Adipose tissue (tissue), 3 donors: ENCODE results near the gene TAC4. TPM values are rescaled to one million over a fixed set of nuclear protein-coding genes. Genes with fewer than 3 reads are reported as not detected.
"Not testable (repeated sequence)": the region's sequence is repeated elsewhere in the genome, so short reads cannot be mapped to it uniquely, and the experiment has no call there.

ENCODE experiments used
- H3K27ac ChIP-seq: one replicate; pipeline ENCODE4 v1.5.1; 2013; ENCODE audit warnings: low read depth, low read length
- WGBS, 3 donors: extraction: QIAGEN DNeasy Blood & Tissue Kit; methylation state at CpG; one replicate each; pipeline ENCODE4 v1.1.7; 2013; 5-methylcytosine and 5-hydroxymethylcytosine counted together
- polyA plus RNA-seq, 3 donors: library from polyadenylated mRNA; stranded (reverse); fragments of 200-250 nt; gene quantifications; one replicate each; pipeline ENCODE4 v1.2.3, GENCODE V29; 2013
- donor health status: healthy with polysubstance abuse.
- donor health status: Bipolar disorder and iron deficiency.
- donor health status: healthy.

The TAC4 gene
- polyA plus RNA-seq, 3 donors = not detected

DNA sequence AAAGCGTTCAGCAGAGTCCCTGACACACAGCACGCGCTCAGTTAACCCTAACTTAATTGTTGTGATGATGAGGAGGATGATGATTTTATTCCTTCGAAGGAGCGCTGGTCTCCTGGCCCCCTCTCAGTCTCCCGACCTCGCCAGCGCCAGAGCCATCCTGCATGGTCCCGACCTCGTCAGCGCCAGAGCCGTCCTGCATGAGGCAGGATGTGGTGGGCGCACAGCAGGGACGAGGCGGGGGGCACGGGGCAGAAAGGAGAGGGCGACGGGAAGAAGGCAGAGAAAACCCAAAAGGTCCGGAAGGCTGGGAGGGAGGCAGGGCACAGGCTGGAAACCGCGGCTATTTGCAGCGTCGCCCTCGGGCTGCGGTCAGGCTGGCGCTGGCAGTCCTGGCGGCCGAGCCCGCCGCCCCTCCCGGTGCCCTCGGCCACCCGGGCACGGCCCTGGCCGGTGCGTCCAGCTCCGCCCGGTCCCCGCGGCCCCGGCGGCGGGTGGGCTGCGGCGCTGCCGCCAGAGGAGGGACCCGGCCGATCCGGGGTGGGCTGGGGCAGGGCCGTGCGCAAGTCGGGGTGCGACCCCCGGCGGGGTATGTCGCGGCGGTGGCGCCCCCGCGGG is 3.0 kb upstream of the TAC4 start:
- no peak overlapping the region for H3K27ac ChIP-seq
- 2 to 7% (median 4%) methylated on average over 40 to 61 of the region's 61 CpGs for WGBS, 3 donors

DNA sequence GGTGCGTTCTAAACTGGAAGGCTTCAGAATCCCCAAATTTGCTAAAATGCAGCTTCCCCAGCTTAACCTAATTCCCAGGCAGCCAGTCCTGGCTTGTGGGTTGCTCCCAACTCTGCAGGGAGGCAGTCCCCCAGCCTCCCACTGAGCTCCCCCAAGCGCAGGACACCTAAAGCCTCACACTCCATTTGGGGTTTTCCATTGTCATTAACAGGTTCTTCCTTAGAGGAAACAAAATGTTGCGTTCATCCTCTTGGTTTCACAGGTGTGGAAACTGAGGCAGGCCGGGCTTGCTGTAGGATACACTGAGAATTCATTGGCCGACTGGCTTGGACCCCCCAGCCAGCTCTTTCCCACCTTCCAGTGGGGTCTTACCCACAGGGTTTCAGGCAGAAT is 2.3 kb upstream of the TAC4 start:
- H3K27ac ChIP-seq = no peak overlapping the region
- WGBS, 3 donors = 85 to 94% (median 87%) methylated on average over 5 of the region's 5 CpGs

DNA sequence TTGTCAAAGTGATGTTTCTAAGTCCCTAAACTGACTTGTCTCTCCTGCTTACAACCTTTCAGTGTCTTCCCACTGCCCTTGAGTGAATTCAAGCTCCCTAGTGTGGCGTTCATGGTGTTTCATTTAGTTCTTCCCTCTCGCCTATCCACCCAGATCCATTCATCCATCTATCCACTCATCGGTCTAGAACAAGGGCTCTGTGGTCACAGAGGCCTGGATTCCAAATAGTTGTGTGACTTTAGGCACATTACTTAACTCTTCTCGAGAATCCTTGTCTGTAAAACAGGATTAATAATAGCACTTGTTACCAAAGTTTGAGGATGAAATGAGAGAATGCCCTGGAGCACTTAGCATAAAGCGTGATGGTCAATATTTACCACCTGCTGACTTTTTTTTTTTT is 870 bp upstream of the TAC4 start:
- no peak overlapping the region for H3K27ac ChIP-seq
- WGBS, 3 donors = 83 to 89% (median 84%) methylated on average over 5 of the region's 5 CpGs

DNA sequence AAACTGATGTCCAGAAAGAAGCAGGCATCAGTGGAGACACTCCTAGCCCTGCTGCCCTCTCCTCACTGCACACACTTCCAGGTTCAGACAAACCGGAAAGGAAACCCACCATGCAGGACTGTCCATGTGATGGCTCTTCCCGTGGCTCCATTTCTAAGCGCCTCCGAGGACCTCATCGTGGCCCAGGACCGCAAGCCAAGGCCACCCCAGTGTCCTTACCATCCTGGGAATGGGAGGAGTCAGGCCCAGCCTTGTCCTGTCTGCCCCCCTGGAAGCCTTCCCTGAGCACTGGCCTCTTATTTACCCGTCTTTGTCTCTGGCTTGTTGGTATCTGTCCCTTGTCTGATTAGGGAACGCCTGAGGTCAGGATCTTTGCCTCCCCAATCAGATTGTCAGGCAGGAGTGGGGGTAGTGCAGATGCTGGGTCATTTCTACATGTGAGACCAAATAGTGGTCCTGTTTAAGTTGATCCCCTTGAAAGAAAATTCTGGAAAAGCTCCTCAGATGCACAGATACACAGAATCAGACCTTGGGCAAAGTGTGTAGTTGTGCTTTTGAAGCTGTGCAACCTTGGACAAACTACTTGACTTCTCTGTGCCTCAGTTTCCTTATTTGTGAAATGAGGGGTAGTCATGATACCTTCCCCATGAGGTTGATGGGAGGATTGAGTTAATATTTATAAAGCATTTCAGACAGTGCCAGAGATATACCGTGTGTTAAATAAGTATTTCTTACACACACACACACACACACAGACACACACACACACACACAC is 744 bp downstream of the TAC4 start:
- WGBS, 3 donors = 73 to 82% (median 73%) methylated on average over 9 of the region's 9 CpGs
- no peak overlapping the region for H3K27ac ChIP-seq

DNA sequence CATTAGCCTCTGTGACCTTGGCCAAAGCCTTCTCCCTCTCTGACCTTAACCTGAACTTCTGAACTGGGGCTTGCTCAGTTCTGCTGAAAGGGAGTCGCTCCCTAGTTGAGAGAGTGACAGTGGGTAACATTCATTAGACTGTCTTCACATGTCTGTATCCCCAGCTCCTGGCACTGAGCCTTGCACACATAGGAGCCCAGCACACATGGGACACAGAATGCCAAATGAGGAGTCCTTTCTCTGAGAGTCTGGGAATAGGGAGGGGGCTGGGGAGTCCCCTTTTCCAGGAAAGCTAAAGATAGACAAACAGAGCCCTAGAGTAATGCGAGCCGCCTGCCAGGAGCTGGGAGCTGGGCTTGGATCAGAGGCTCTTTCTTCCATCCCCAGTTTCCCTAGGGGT is 2.5 kb downstream of the TAC4 start:
- H3K27ac ChIP-seq = no peak overlapping the region
- WGBS, 3 donors = 36 to 64% (median 57%) methylated on average over 3 of the region's 3 CpGs

DNA sequence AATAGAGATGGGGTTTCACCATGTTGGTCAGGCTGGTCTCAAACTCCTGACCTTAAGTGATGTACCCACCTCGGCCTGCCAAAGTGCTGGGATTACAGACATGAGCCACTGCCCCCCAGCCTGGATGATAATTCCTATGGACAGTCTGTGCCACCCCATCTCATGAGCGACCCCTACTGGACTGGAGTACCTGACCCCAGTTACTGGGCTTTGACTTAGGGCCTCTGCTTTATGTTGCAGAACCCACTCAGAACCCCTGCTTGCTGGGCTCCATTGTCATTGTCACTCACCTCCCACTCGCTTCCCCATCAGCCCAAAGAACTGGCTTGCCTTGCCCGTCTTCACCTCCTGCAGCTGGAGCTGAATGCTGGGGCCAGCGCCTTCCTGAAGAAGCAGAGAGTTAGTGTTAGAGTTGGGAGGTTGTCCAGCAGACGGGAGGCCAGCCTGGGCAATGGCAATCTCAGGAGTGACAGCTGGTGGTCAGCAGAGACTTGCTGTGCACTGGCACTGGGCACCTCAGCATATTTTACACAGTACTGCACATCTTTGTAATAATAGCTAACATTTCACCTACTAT is 4.0 kb downstream of the TAC4 start:
- no peak overlapping the region for H3K27ac ChIP-seq
- WGBS, 3 donors = 84 to 93% (median 91%) methylated on average over 6 of the region's 6 CpGs

DNA sequence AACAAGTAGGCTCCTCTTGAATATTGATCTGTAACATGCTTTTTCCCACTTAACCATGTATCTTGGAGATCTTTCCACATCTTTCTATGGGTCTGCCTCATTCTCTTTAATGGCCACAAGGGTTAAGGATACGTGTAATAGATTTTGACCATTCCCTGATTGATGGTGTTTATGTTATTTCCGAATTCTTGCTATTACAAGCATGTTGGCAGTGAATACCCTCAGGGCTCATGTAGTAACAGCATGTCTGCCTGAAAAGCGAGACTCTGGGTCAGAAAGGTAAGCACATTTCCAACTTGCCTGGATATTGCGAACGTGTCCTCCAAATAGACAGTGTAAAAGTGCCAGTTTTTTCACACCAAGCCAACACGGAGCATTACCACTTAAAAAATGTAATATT is 5.0 kb downstream of the TAC4 start:
- no peak overlapping the region for H3K27ac ChIP-seq
- 80 to 86% (median 80%) methylated on average over 6 of the region's 6 CpGs for WGBS, 3 donors

DNA sequence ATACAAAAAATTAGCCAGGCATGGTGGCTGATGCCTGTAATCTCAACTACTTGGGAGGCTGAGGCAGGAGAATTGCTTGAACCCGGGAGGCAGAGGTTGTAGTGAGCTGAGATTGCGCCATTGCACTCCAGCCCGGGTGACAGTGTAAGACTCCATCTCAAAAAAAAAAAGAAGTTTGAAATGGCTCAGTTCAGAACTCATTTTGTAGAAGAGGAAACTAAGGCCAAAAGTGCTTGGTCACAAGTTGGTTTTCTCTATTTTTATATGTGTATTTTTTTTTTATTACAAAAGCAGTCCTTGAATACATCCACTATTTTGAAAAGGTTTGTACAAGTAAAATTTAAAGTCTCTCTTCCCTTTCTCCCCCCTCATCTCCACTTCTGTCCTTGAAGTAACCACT is 5.5 kb downstream of the TAC4 start:
- WGBS, 3 donors = 47 to 79% (median 60%) methylated on average over 3 of the region's 3 CpGs
- H3K27ac ChIP-seq = no peak overlapping the region

DNA sequence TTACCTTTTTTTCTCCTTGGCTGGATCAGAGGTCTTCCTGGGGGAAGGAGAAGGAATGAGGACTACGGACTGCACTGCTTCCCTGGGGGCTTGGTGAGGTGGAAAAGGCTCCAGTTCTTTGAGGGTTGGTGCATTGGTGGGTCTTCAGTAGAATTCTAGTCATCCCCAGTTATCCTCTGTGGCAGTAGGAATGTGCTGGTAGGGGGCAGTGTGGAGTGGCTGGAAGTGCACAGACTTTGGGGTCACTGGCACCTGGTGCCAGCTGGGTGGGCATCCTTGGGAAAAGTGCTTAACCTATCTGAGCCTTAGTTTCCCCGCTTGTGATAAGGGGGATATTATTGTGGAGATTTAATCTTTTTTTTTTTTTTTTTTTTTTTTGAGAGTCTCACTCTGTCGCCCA is 6.3 kb downstream of the TAC4 start:
- no peak overlapping the region for H3K27ac ChIP-seq
- WGBS, 3 donors = 95 to 100% (median 98%) methylated on average over 2 to 3 of the region's 3 CpGs

DNA sequence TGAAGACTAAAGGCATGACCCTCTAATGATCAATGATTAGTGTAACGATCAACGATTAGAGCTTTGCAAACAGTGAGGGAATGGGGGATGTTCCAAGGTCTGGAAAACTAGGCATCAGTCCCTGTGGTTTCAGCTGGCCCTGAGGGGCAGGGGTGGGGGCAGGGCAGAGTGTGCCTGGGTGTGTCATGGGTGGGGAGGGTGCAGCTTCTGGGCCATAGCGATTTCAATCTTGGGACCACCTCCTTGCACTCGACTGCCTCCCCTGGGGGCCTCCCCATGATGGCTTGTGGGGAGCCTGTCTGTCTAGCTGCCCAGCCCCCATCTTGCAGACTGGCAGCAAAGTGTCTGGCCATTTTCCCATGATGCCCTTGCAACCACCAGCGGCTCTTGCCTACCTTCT is 8.4 kb downstream of the TAC4 start:
- no peak overlapping the region for H3K27ac ChIP-seq
- 40 to 72% (median 66%) methylated on average over 5 of the region's 5 CpGs for WGBS, 3 donors

DNA sequence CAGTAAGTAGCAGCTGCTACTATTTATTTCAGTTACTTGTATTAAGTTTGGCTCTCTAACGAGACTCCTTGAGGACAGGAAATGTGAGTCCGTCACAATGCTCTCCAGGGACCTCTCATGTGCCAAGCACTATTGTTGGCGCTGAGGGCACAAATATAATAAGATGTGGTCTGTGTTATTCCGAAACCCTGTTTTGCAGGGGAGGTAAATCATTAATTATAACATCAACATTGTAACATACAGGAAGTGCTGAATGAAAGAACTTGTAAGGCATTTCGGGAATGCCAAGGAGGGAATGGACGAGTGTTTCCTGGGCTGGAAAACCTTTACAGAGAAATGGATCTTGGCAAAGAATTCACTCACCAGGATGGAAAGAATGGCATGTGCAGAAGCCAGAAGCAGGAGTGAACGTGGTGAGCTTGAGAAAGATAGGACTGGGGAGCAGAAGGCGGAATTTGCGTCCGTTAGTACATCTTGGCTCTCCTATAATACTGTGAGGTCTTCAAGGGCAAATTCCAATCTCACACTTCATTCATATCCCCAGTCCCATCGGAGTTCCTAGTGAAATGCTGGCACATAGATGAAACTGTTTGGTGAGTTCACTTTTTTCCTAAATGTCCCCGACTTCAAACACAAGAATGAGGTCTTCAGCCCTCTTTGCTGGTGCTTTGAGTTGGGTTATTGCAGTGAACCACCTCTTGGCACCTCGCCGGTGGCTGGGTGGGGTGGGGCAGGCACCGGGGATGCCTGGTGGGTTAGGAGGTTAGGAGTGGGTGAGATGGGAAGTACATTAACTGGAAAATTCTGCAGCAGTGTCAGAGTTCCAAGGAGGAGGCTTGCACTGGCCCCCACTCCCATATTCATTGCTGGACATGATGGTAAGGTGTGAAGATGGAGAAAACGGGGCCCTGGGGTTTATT is 11.5 kb downstream of the TAC4 start:
- WGBS, 3 donors = 37 to 47% (median 41%) methylated on average over 16 of the region's 16 CpGs
- no peak overlapping the region for H3K27ac ChIP-seq

DNA sequence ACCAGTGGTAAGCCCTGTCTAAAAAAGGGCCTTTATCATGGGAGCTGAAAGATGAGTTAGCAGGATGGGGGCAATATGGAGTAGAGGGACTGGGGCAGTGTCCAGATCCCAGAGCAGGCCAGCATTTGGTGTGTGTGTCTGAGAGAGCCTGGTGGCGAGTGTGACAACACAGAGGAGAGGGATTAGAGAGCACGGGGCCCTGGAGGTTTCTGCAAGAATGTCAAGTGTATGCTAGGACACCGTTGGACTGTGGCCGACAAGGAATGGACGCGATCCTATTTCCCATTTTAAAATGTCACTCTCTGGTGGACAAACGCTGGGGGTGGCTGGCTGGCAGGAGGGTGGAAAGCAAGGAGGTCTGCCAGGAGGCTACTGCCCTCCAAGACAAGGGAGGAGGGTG is 12.4 kb downstream of the TAC4 start:
- 74 to 88% (median 84%) methylated on average over 7 of the region's 7 CpGs for WGBS, 3 donors
- no peak overlapping the region for H3K27ac ChIP-seq

DNA sequence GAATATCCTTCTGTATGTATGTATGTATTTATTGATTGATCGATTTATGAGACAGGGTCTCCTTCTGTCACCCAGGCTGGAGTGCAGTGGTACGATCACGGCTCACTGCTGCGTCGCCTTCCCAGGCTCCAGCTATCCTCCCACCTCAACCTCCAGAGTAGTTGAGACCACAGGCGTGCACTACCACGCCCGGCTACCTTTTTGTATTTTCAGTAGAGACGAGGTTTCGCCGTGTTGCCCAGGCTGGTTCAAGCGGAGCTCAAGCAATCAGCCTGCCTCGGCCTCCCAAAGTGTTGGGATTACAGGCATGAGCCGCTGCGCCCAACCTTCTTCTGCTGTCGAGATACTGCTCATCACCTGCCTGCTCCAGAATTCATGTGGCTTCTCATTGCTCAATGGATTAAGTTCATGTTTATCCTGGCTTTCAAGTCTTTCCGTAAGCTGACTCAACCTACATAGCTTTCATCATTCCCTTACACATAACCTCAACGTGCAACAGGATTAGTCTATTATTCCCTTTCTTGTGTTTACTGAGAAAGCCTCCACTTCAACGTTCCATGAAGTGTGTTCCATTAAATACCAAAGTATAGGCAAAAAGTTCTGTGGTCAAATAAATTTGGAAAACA is 13.6 kb downstream of the TAC4 start:
- no peak overlapping the region for H3K27ac ChIP-seq
- WGBS, 3 donors = 95% methylated on average over 19 of the region's 19 CpGs

DNA sequence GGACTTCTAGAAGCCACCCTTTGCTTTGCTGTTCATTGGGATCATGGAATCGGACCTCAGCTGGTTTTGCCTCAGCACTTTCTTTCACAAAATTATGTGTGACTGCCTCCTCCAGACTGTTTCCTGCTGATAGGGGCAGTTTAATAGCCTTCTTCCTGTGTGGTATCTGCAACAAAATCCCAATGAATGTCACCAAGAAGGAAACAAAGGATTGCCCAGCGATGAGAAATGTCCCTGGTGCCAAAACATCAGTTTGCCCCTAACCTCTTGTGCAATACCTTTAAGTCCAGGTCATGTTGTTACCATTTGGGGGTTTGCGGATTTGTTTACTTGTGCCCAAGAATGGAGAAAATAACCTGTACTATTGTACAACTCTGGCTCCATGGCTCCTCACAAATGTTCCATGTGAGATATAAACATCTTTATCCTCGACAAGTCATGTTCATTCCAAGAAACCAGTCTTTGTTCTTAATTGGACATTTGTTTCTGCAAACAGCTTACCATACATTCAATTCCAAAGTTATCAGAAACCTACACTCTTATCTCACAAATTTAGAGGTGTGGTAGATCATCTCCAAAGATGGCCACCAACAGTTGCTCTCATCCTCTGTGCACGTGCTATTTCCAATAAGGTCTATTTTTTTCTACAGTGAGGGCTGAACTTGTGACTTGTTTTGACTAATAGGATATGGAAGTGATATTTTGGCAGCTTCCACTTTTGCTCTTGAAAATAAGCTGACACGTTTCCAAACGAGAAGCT is 14.8 kb downstream of the TAC4 start:
- no peak overlapping the region for H3K27ac ChIP-seq
- WGBS, 3 donors = 46 to 80% (median 52%) methylated on average over 7 of the region's 7 CpGs

DNA sequence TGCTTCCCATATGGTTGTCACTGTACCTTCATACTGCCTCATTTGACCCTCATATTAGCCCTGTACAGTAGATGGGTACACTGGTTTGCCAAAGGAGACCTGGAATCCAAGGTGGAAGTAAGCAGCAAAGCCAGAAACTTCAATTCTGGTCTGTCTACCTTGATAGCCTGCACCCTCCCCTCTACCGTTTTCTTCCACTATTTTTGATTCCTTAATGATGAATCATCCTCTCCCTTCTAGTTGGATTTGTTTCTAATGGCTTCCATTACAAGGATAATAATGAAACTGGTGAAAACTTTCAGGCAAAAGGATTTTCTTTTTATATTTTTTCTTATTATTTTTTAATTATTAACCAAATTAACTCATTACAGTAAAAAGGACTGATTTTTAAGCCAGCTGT is 17.3 kb downstream of the TAC4 start:
- WGBS, 3 donors = 29 to 65% (median 50%) methylated on average over 1 of the region's 1 CpG

DNA sequence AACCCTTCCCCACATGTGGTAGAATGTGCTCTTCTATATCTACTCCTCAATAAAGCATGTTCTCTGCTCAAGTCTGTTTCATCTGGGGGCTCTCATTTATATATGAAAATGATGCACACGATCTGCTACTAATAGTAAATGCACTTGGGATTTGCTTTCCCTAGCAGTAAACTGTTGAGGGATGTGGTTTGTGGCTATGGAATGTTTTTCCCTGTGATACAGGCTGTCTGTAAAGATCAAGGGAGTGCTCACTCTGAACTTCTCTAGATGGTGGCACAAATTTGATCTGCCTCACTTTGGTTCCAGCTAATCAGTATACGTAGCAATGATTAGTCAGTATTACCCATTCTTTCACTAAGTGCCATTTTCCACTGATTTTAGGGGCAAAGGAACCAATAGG is 18.8 kb downstream of the TAC4 start:
- WGBS, 3 donors = 90 to 92% (median 91%) methylated on average over 2 of the region's 2 CpGs
- no peak overlapping the region for H3K27ac ChIP-seq

More for the DNA sequence above, 17.3 kb downstream of the TAC4 start:
- no peak overlapping the region for H3K27ac ChIP-seq

DNA sequence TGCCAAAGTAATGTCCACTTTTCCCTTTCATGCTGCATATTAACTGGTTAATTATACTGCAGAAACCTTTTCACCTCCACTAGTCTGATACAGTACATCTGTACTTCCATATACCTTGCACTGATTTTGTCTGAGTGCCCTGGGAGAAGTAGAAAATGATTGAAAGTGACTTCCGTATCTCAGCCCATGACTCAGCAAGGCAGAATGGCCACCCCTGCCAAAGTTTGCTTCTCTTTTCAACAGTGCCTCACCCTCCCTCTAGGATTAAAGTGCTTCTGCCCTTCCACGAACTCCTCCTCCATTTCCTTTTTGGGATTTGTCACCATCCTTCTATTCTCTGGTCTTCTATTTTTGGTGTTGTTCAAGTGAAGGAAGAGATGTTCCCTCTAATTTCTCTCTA is 19.5 kb downstream of the TAC4 start:
- not testable (repeated sequence) for H3K27ac ChIP-seq
- WGBS, 3 donors = 20 to 59% (median 28%) methylated on average over 2 of the region's 2 CpGs

DNA sequence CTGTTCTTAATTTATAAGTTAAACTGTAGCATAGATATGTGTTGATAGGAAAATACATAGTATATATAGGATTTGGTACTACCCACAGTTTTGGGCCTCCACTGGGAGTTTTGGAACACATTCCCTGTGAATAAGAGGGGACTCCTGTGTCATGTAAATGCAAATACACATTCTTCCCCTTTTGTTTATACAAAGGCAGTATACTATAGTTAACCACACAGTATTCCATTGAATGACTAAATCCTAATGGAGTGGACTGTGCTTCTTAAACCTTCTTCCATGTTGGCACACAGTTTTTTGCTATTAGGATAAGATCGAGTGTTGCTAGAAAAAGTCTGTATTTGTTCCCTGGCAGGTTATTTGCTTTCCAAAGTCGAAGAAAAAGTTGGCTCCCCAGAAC is 22.2 kb downstream of the TAC4 start:
- WGBS, 3 donors = 61 to 96% (median 90%) methylated on average over 2 of the region's 2 CpGs
- no peak overlapping the region for H3K27ac ChIP-seq
